Spleen (tissue), 11 donors: ENCODE measurements around the gene MEGF6. TPM values are rescaled to one million over a fixed set of nuclear protein-coding genes. Genes with fewer than 3 reads are reported as not detected.

ENCODE experiments used
- DNase-seq: peaks from one replicate; pipeline ENCODE4 v3.0.0-alpha.2; 2020
- H3K27ac ChIP-seq, 8 donors: fragments of 200-600 bp; sonication (generic) in 7 of 8; 1 replicate in 4 of 8; 2 replicates in 4 of 8; pipeline versions ENCODE4 v1.5.0 to v1.8.0; 2016 to 2021; ENCODE audit warnings: inconsistent platforms in 4 of 8, mild to moderate bottlenecking in 4 of 8, moderate library complexity in 1 of 8
- H3K27me3 ChIP-seq, 7 donors: fragments of 200-600 bp; sonication (generic) in 6 of 7; replicated peaks in 1 of 7; 1 replicate in 4 of 7; 2 replicates in 3 of 7; pipeline versions ENCODE4 v1.5.0 to v1.8.0; 2016 to 2021; ENCODE audit warnings: inconsistent platforms in 3 of 7, mild to moderate bottlenecking in 1 of 7
- H3K36me3 ChIP-seq, 6 donors: fragments of 200-600 bp; sonication (generic) in 5 of 6; 1 replicate in 4 of 6; 2 replicates in 2 of 6; pipeline versions ENCODE4 v1.5.0 to v1.8.0; 2016 to 2021; ENCODE audit warnings: inconsistent platforms in 2 of 6
- H3K4me1 ChIP-seq, 6 donors: fragments of 200-600 bp; sonication (generic) in 5 of 6; 1 replicate in 3 of 6; 2 replicates in 3 of 6; pipeline versions ENCODE4 v1.5.0 to v1.8.0; 2016 to 2021; ENCODE audit warnings: inconsistent platforms in 3 of 6
- H3K4me3 ChIP-seq, 8 donors: fragments of 200-600 bp; sonication (generic) in 7 of 8; 1 replicate in 4 of 8; 2 replicates in 4 of 8; pipeline versions ENCODE4 v1.5.0 to v1.8.0; 2016 to 2021; ENCODE audit warnings: inconsistent platforms in 4 of 8, mild to moderate bottlenecking in 4 of 8, moderate library complexity in 2 of 8
- H3K9me3 ChIP-seq, 8 donors: fragments of 200-600 bp; sonication (generic) in 7 of 8; 1 replicate in 4 of 8; 2 replicates in 4 of 8; pipeline versions ENCODE4 v1.5.0 to v1.8.0; 2016 to 2021; ENCODE audit warnings: inconsistent platforms in 4 of 8
- POLR2A ChIP-seq, 3 donors: fragments of 450-650 bp; IDR thresholded peaks; one replicate each; pipeline ENCODE4 v1.5.1; 2017; ENCODE audit warnings: antibody characterized with exemption in 3 of 3, mild to moderate bottlenecking in 1 of 3
- POLR2AphosphoS5 ChIP-seq, 3 donors: sonication (generic); formaldehyde crosslinking; IDR thresholded peaks; one replicate each; pipeline ENCODE4 v1.5.1; 2017; ENCODE audit warnings: antibody characterized with exemption in 3 of 3
- WGBS, 5 donors: extraction: QIAGEN DNeasy Blood & Tissue Kit in 3 of 5; methylation state at CpG; one replicate each; pipeline versions ENCODE4 v1.1.5 to v1.1.7; 2013 to 2018; 5-methylcytosine and 5-hydroxymethylcytosine counted together
- intact Hi-C: fragments of 100-400 bp; cut with DNase I; formaldehyde crosslinking; loops from one replicate; pipeline ENCODE4 v1.15.0; 2023; ENCODE audit warnings: low total_unique reads
- polyA plus RNA-seq, 3 donors: library from polyadenylated mRNA; stranded (reverse); fragments of 200-250 nt; gene quantifications; one replicate each; pipeline ENCODE4 v1.2.1, GENCODE V29; 2013
- total RNA-seq, 7 donors: library from RNA; depleted of rRNA in 3 of 7; stranded (reverse); fragments of >200 nt in 3 of 7; fragmentation: NEBNext Ultra II Directional in 4 of 7; extraction: Animal tissue kit (Norgen Biotek cat#: 25700) in 4 of 7; gene quantifications; one replicate each; pipeline versions ENCODE4 v1.1.0 to v1.2.1, GENCODE V29; 2016 to 2021
- TF ChIP-seq, protein P1 (sequence below), 11 experiments: fragments of 200-600 bp in 7 of 11; fragments of 450-650 bp in 4 of 11; sonication (generic) in 4 of 11; IDR thresholded peaks in 8 of 11; conservative IDR thresholded peaks in 3 of 11; 1 replicate in 7 of 11; 2 replicates in 4 of 11; pipeline versions ENCODE4 v1.4.0 to v1.8.0; 2016 to 2021; ENCODE audit warnings: antibody characterized with exemption in 11 of 11, inconsistent platforms in 4 of 11, mild to moderate bottlenecking in 1 of 11
- donor health status: healthy with polysubstance abuse.
- donor health status: DM: no; HTN: no; CAD: no; lungs with moderate emphysema.
- donor health status: DM: no; HTN: no; CAD: no.
- donor health status: Bipolar disorder and iron deficiency.
- donor health status: healthy.
- donor health status: DM: no; HTN: no; CAD: no.
- donor health status: DM: yes; HTN: yes; CAD: no.

Gene MEGF6
- total and polyA plus RNA-seq, 10 donors = 8.7 to 39.5 (median 20.3) TPM

GRCh38 chr1:3630161-3630611, 18.9 kb upstream of the MEGF6 start:
- TF ChIP-seq POLR2A (IDR thresholded peaks at IDR 0.05) (no peak), POLR2AphosphoS5 (IDR thresholded peaks at IDR 0.05) (peak in 1 of 3 donors; percentile 15)
- Histone ChIP-seq H3K27me3 (no peaks in the 10 kb centered on the region), H3K4me3 (no peak overlapping the region), H3K36me3 (peaks cover 5 to 93% (median 79%) of the 10 kb centered on the region in 6 donors), H3K9me3 (no peaks in the 10 kb centered on the region), H3K4me1 (peaks cover 4 to 23% (median 16%) of the 10 kb centered on the region in 6 donors), H3K27ac (no peak overlapping the region)
- intact Hi-C loops = no loop called here
- DNase-seq = peak; percentile 67
- 52 to 76% (median 66%) methylated on average over 7 to 11 of the region's 11 CpGs for WGBS, 5 donors

DNA sequence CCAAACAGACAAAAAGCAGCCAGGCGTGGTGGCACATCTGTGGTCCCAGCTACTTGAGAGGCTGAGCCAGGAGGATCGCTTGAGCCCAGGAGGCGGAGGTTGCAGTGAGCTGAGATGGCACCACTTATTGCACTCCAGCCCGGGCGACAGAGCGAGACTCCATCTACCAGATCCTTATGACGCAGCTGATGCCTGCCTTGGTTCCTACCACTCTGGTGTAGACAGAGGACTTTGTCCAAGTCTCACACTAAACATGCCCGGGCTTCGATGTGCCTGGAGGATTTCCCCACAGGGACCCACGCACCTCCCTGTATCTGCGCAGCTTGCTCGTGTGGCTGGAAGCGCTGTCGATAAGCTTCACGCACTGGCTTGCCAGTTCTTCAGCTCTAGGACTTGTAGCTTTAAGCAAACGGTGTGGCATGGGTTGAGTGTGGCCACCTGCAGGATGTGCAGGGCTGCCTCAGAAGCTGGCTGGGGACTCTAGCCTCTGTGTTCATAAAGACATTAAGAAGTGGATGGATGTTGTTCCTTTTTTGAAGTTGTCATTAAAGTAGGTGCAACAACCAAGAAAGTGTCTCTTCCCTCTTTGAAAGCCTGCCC, 18.4 kb upstream of the MEGF6 start:
- 91 to 97% (median 94%) methylated on average over 13 to 16 of the region's 16 CpGs for WGBS, 5 donors
- H3K4me1 ChIP-seq = peaks cover 4 to 23% (median 17%) of the 10 kb centered on the region in 6 donors
- H3K27ac ChIP-seq = no peak overlapping the region
- H3K9me3 ChIP-seq = no peaks in the 10 kb centered on the region
- TF ChIP-seq, protein P1, sequence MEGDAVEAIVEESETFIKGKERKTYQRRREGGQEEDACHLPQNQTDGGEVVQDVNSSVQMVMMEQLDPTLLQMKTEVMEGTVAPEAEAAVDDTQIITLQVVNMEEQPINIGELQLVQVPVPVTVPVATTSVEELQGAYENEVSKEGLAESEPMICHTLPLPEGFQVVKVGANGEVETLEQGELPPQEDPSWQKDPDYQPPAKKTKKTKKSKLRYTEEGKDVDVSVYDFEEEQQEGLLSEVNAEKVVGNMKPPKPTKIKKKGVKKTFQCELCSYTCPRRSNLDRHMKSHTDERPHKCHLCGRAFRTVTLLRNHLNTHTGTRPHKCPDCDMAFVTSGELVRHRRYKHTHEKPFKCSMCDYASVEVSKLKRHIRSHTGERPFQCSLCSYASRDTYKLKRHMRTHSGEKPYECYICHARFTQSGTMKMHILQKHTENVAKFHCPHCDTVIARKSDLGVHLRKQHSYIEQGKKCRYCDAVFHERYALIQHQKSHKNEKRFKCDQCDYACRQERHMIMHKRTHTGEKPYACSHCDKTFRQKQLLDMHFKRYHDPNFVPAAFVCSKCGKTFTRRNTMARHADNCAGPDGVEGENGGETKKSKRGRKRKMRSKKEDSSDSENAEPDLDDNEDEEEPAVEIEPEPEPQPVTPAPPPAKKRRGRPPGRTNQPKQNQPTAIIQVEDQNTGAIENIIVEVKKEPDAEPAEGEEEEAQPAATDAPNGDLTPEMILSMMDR (IDR thresholded peaks at IDR 0.05 in 8 of 11, conservative IDR thresholded peaks at IDR 0.05 in 3 of 11) = no peak
- TF ChIP-seq POLR2A (IDR thresholded peaks at IDR 0.05) (no peak), POLR2AphosphoS5 (IDR thresholded peaks at IDR 0.05) (peak in 1 of 3 donors; percentile 15)
- no peak overlapping the region for H3K4me3 ChIP-seq
- peaks cover 5 to 87% (median 73%) of the 10 kb centered on the region in 6 donors for H3K36me3 ChIP-seq
- intact Hi-C loops = no loop called here
- peak; percentile 61 for DNase-seq
- no peaks in the 10 kb centered on the region for H3K27me3 ChIP-seq

- no peaks in the 10 kb centered on the region for H3K9me3 ChIP-seq
- TF ChIP-seq, protein P1 (IDR thresholded peaks at IDR 0.05 in 8 of 11, conservative IDR thresholded peaks at IDR 0.05 in 3 of 11) = no peak
- no peak for TF ChIP-seq POLR2A (IDR thresholded peaks at IDR 0.05)
- TF ChIP-seq POLR2AphosphoS5 (IDR thresholded peaks at IDR 0.05) = no peak
- WGBS, 5 donors = 87 to 93% (median 91%) methylated on average over 10 of the region's 10 CpGs
- DNase-seq = peak; percentile 47
- H3K4me3 ChIP-seq = no peak overlapping the region
- no peak overlapping the region for H3K27ac ChIP-seq
- peaks cover 10 to 32% (median 26%) of the 10 kb centered on the region in 6 donors for H3K4me1 ChIP-seq
- intact Hi-C loops = no loop called here
- peaks cover 5 to 75% (median 61%) of the 10 kb centered on the region in 6 donors for H3K36me3 ChIP-seq
- no peaks in the 10 kb centered on the region for H3K27me3 ChIP-seq
Observed at GRCh38 chr1:3628445-3628844, 17.1 kb upstream of the MEGF6 start.

- DNase-seq = peak; percentile 76
- Histone ChIP-seq H3K27ac (no peak overlapping the region), H3K27me3 (no peaks in the 10 kb centered on the region), H3K9me3 (no peaks in the 10 kb centered on the region), H3K4me1 (peaks cover 18 to 40% (median 34%) of the 10 kb centered on the region in 6 donors), H3K36me3 (peaks cover 5 to 68% (median 54%) of the 10 kb centered on the region in 6 donors), H3K4me3 (no peak overlapping the region)
- WGBS, 5 donors = 93 to 96% (median 94%) methylated on average over 24 to 26 of the region's 26 CpGs
- intact Hi-C loops = no loop called here
- TF ChIP-seq, protein P1 (IDR thresholded peaks at IDR 0.05 in 8 of 11, conservative IDR thresholded peaks at IDR 0.05 in 3 of 11) = no peak
- peak in 1 of 3 donors; percentile 27 for TF ChIP-seq POLR2AphosphoS5 (IDR thresholded peaks at IDR 0.05)
- no peak for TF ChIP-seq POLR2A (IDR thresholded peaks at IDR 0.05)
Observed at GRCh38 chr1:3627515-3628253, 16.4 kb upstream of the MEGF6 start.
